ENCODE results near the gene C8B.

- TF ChIP-seq GATA3 (IDR thresholded peaks at IDR 0.05; ENCODE audit: low read depth, low read length) = no peak
- TF ChIP-seq GATA2 (IDR thresholded peaks at IDR 0.05; ENCODE audit: low read depth, low read length) = no peak
Measured at GRCh38 chr1:56910441-56910985, 55.3 kb downstream of the C8B start.

All from SH-SY5Y (cell line).